ENCODE results near the gene CUX1.
"Not testable (repeated sequence)": the region's sequence is repeated elsewhere in the genome, so short reads cannot be mapped to it uniquely, and the experiment has no call there.

The CUX1 gene

DNA sequence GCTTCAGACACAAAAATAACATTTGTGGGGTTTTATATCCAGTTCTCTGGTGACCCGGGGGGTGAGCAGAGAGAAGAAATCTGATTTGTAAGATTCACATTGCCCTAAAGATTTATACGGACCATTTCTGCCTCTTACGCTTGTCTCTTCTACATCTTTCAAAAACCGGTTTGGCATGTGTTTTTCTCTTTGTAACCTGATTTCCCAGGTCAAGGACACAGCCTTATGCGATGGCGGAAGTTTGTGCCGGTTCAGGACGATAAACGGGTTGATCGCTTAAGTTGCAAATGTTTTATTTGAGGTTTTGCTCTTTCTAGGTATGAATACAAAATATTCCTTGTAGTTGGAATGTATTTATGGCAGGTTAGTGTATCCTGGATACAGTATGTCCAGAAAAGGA, 407.6 kb downstream of the CUX1 start:
- no peaks in the 10 kb centered on the region for H3K27me3 ChIP-seq (ENCODE audit: insufficient read depth, poor library complexity, severe bottlenecking)
- H3K27ac ChIP-seq (replicated peaks): no peak overlapping the region
- no peak overlapping the region for H3K4me3 ChIP-seq (replicated peaks; ENCODE audit: insufficient read depth, low read length)
- no peak for DNase-seq (ENCODE audit: low read depth in 1 of 2, low spot score in 1 of 2)
- TF ChIP-seq POLR2AphosphoS5 (IDR thresholded peaks at IDR 0.05; ENCODE audit: low read depth): no peak
- TF ChIP-seq, protein P1, sequence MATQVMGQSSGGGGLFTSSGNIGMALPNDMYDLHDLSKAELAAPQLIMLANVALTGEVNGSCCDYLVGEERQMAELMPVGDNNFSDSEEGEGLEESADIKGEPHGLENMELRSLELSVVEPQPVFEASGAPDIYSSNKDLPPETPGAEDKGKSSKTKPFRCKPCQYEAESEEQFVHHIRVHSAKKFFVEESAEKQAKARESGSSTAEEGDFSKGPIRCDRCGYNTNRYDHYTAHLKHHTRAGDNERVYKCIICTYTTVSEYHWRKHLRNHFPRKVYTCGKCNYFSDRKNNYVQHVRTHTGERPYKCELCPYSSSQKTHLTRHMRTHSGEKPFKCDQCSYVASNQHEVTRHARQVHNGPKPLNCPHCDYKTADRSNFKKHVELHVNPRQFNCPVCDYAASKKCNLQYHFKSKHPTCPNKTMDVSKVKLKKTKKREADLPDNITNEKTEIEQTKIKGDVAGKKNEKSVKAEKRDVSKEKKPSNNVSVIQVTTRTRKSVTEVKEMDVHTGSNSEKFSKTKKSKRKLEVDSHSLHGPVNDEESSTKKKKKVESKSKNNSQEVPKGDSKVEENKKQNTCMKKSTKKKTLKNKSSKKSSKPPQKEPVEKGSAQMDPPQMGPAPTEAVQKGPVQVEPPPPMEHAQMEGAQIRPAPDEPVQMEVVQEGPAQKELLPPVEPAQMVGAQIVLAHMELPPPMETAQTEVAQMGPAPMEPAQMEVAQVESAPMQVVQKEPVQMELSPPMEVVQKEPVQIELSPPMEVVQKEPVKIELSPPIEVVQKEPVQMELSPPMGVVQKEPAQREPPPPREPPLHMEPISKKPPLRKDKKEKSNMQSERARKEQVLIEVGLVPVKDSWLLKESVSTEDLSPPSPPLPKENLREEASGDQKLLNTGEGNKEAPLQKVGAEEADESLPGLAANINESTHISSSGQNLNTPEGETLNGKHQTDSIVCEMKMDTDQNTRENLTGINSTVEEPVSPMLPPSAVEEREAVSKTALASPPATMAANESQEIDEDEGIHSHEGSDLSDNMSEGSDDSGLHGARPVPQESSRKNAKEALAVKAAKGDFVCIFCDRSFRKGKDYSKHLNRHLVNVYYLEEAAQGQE (IDR thresholded peaks at IDR 0.05; ENCODE audit: insufficient replicate concordance, low read depth): no peak
- no peak for TF ChIP-seq GABPA (IDR thresholded peaks at IDR 0.05; ENCODE audit: low read depth)
- no peak for TF ChIP-seq SPI1 (IDR thresholded peaks at IDR 0.05; ENCODE audit: borderline replicate concordance, low read depth)
- TF ChIP-seq, protein P2, sequence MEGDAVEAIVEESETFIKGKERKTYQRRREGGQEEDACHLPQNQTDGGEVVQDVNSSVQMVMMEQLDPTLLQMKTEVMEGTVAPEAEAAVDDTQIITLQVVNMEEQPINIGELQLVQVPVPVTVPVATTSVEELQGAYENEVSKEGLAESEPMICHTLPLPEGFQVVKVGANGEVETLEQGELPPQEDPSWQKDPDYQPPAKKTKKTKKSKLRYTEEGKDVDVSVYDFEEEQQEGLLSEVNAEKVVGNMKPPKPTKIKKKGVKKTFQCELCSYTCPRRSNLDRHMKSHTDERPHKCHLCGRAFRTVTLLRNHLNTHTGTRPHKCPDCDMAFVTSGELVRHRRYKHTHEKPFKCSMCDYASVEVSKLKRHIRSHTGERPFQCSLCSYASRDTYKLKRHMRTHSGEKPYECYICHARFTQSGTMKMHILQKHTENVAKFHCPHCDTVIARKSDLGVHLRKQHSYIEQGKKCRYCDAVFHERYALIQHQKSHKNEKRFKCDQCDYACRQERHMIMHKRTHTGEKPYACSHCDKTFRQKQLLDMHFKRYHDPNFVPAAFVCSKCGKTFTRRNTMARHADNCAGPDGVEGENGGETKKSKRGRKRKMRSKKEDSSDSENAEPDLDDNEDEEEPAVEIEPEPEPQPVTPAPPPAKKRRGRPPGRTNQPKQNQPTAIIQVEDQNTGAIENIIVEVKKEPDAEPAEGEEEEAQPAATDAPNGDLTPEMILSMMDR (IDR thresholded peaks at IDR 0.05; ENCODE audit: insufficient read depth, low read length): no peak

DNA sequence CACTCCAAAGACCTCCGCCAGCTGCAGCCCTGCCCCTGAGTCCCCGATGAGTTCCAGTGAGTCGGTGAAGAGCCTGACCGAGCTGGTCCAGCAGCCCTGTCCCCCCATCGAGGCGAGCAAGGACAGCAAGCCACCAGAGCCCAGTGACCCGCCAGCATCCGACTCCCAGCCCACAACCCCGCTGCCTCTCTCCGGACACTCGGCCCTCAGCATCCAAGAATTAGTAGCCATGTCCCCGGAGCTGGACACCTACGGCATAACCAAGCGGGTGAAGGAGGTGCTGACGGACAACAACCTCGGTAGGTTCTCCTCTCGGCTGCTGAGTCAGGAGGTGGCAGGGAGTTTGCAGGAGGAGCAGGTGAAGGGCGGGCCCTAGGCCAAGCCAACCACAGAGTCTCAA, 409.9 kb downstream of the CUX1 start:
- TF ChIP-seq GABPA (IDR thresholded peaks at IDR 0.05; ENCODE audit: low read depth): no peak
- no peak for TF ChIP-seq SPI1 (IDR thresholded peaks at IDR 0.05; ENCODE audit: borderline replicate concordance, low read depth)
- TF ChIP-seq, protein P1 (IDR thresholded peaks at IDR 0.05; ENCODE audit: insufficient replicate concordance, low read depth): no peak
- TF ChIP-seq POLR2AphosphoS5 (IDR thresholded peaks at IDR 0.05; ENCODE audit: low read depth): no peak
- TF ChIP-seq, protein P2 (IDR thresholded peaks at IDR 0.05; ENCODE audit: insufficient read depth, low read length): no peak
- Histone ChIP-seq H3K4me3 (replicated peaks; ENCODE audit: insufficient read depth, low read length) (no peak overlapping the region), H3K27ac (replicated peaks) (no peak overlapping the region), H3K27me3 (ENCODE audit: insufficient read depth, poor library complexity, severe bottlenecking) (no peaks in the 10 kb centered on the region)
- no peak for DNase-seq (ENCODE audit: low read depth in 1 of 2, low spot score in 1 of 2)

GRCh38 chr7:102228935-102229334, 411.5 kb downstream of the CUX1 start:
- Histone ChIP-seq H3K27ac (replicated peaks) (no peak overlapping the region), H3K27me3 (ENCODE audit: insufficient read depth, poor library complexity, severe bottlenecking) (no peaks in the 10 kb centered on the region), H3K4me3 (replicated peaks; ENCODE audit: insufficient read depth, low read length) (no peak overlapping the region)
- TF ChIP-seq, protein P1 (IDR thresholded peaks at IDR 0.05; ENCODE audit: insufficient replicate concordance, low read depth): no peak
- TF ChIP-seq POLR2AphosphoS5 (IDR thresholded peaks at IDR 0.05; ENCODE audit: low read depth): no peak
- TF ChIP-seq, protein P2 (IDR thresholded peaks at IDR 0.05; ENCODE audit: insufficient read depth, low read length): no peak
- TF ChIP-seq SPI1 (IDR thresholded peaks at IDR 0.05; ENCODE audit: borderline replicate concordance, low read depth): no peak
- no peak for TF ChIP-seq GABPA (IDR thresholded peaks at IDR 0.05; ENCODE audit: low read depth)
- DNase-seq (ENCODE audit: low read depth in 1 of 2, low spot score in 1 of 2): no peak

GRCh38 chr7:102230162-102230561, 412.7 kb downstream of the CUX1 start:
- not testable (repeated sequence) for H3K27ac ChIP-seq (replicated peaks); H3K27me3 ChIP-seq (ENCODE audit: insufficient read depth, poor library complexity, severe bottlenecking); H3K4me3 ChIP-seq (replicated peaks; ENCODE audit: insufficient read depth, low read length); DNase-seq (ENCODE audit: low read depth in 1 of 2, low spot score in 1 of 2)

Measured in HL-60 (cell line).